SK-N-SH treated with all-trans-retinoic acid at 6 μM for 48 hours (cell line): ENCODE results near the gene FEV.

Source experiments
- CREB5 ChIP-seq: fragments of 250-450 bp; sonication (Bioruptor Pico); IDR thresholded peaks from 2 replicates; pipeline ENCODE4 v1.5.1; 2020; ENCODE audit warnings: low read depth, mild to moderate bottlenecking, moderate library complexity
- PATZ1 ChIP-seq: fragments of 250-450 bp; sonication (Bioruptor Pico); IDR thresholded peaks from 2 replicates; pipeline ENCODE4 v1.8.0; 2020; ENCODE audit warnings: mild to moderate bottlenecking, moderate library complexity, borderline replicate concordance
- RARB ChIP-seq: fragments of 250-450 bp; sonication (Bioruptor Pico); IDR thresholded peaks from 2 replicates; pipeline ENCODE4 v1.8.0; 2021; ENCODE audit warnings: mild to moderate bottlenecking, moderate library complexity
- TCF4 ChIP-seq: fragments of 250-450 bp; sonication (Bioruptor Pico); IDR thresholded peaks from 2 replicates; pipeline ENCODE4 v1.8.0; 2021; ENCODE audit warnings: mild to moderate bottlenecking, moderate library complexity, borderline replicate concordance
- TOX ChIP-seq: fragments of 250-450 bp; sonication (Bioruptor Pico); IDR thresholded peaks from 2 replicates; pipeline ENCODE4 v1.8.0; 2021; ENCODE audit warnings: mild to moderate bottlenecking, moderate library complexity, borderline replicate concordance
- ZFP3 ChIP-seq: fragments of 250-450 bp; sonication (Bioruptor Pico); IDR thresholded peaks from 2 replicates; pipeline ENCODE4 v1.5.0; 2020; ENCODE audit warnings: mild to moderate bottlenecking, moderate library complexity
- ZNF565 ChIP-seq: fragments of 450-650 bp; formaldehyde crosslinking; conservative IDR thresholded peaks from 2 replicates; pipeline ENCODE4 v1.5.0; 2020; ENCODE audit warnings: low read depth, mild to moderate bottlenecking, moderate library complexity

- TF ChIP-seq PATZ1 (CRISPR knock-in tag) (no peak), TOX (CRISPR knock-in tag) (no peak), RARB (no peak), CREB5 (CRISPR knock-in tag) (no peak), ZFP3 (CRISPR knock-in tag) (no peak), ZNF565 (CRISPR knock-in tag) (no peak), TCF4 (CRISPR knock-in tag) (no peak)
These were observed 4.1 kb downstream of the FEV start for GRCh38 chr2:218980735-218981389.
